ENCODE results near the gene SLC2A4.
A peak's percentile ranks its signal among the peaks of the same experiment; 100 is the strongest.
"Not testable (repeated sequence)": the region's sequence is repeated elsewhere in the genome, so short reads cannot be mapped to it uniquely, and the experiment has no call there.

The SLC2A4 gene

GRCh38 chr17:7328840-7329373 lies 47.4 kb downstream of the SLC2A4 start, which contains the start of gene NEURL4:
NEURL4 (minus strand) TSS chr17:7329335; CDS start chr17:7329312, 23 bp downstream.
- no peak for DNase-seq (ENCODE audit: low read depth)
- peak within 1 kb of the TSS; percentile 89 for H3K4me3 ChIP-seq (replicated peaks; ENCODE audit: low read depth, low read length)
- TF ChIP-seq CTCF (IDR thresholded peaks at IDR 0.05; ENCODE audit: low read length, missing control alignments): peak; percentile 18

- DNase-seq (ENCODE audit: low read depth): peak; percentile 99
- TF ChIP-seq CTCF (IDR thresholded peaks at IDR 0.05; ENCODE audit: low read length, missing control alignments): no peak
These were observed 48.0 kb downstream of the SLC2A4 start for GRCh38 chr17:7329374-7329996.

GRCh38 chr17:7329997-7330637 lies 48.6 kb downstream of the SLC2A4 start:
- no peak for TF ChIP-seq CTCF (IDR thresholded peaks at IDR 0.05; ENCODE audit: low read length, missing control alignments)
- DNase-seq (ENCODE audit: low read depth): peak; percentile 77
- H3K4me3 ChIP-seq (replicated peaks; ENCODE audit: low read depth, low read length): peak overlapping the region; percentile 89

More at GRCh38 chr17:7329374-7329996, 48.0 kb downstream of the SLC2A4 start:
- H3K4me3 ChIP-seq (replicated peaks; ENCODE audit: low read depth, low read length): peak overlapping the region; percentile 89

GRCh38 chr17:7330638-7331015 lies 49.1 kb downstream of the SLC2A4 start:
- no peak for DNase-seq (ENCODE audit: low read depth)
- peak overlapping the region; percentile 89 for H3K4me3 ChIP-seq (replicated peaks; ENCODE audit: low read depth, low read length)
- TF ChIP-seq CTCF (IDR thresholded peaks at IDR 0.05; ENCODE audit: low read length, missing control alignments): no peak

GRCh38 chr17:7332111-7332510 lies 50.6 kb downstream of the SLC2A4 start:
- DNase-seq (ENCODE audit: low read depth): no peak
- TF ChIP-seq CTCF (IDR thresholded peaks at IDR 0.05; ENCODE audit: low read length, missing control alignments): no peak
- no peak overlapping the region for H3K4me3 ChIP-seq (replicated peaks; ENCODE audit: low read depth, low read length)

GRCh38 chr17:7332600-7333069 lies 51.1 kb downstream of the SLC2A4 start:
- not testable (repeated sequence) for DNase-seq (ENCODE audit: low read depth); H3K4me3 ChIP-seq (replicated peaks; ENCODE audit: low read depth, low read length)

- no peak overlapping the region for H3K4me3 ChIP-seq (replicated peaks; ENCODE audit: low read depth, low read length)
- no peak for TF ChIP-seq CTCF (IDR thresholded peaks at IDR 0.05; ENCODE audit: low read length, missing control alignments)
- DNase-seq (ENCODE audit: low read depth): no peak
These were observed 53.5 kb downstream of the SLC2A4 start for GRCh38 chr17:7334938-7335538.

- H3K4me3 ChIP-seq (replicated peaks; ENCODE audit: low read depth, low read length); DNase-seq (ENCODE audit: low read depth): not testable (repeated sequence)
These were observed 54.2 kb downstream of the SLC2A4 start for GRCh38 chr17:7335765-7336164.
